Kidney (tissue), 14 donors: ENCODE results near the gene SDF4. TPM values are rescaled to one million over a fixed set of nuclear protein-coding genes. Genes with fewer than 3 reads are reported as not detected.

Source experiments
- DNase-seq, 5 donors: peaks; one replicate each; pipeline ENCODE4 v3.0.0-alpha.2; 2013 to 2020
- FAIRE-seq: peaks from 2 replicates; lab custom pipeline; 2012; peaks lifted over from hg19 to GRCh38; lab: Jason Lieb, UNC
- H3K27ac ChIP-seq, 2 donors: one replicate each; pipeline ENCODE4 v1.7.0; 2013; ENCODE audit warnings: low read depth in 2 of 2, low read length in 2 of 2, inconsistent platforms in 1 of 2
- H3K27me3 ChIP-seq: one replicate; pipeline ENCODE4 v1.7.1; 2013; ENCODE audit warnings: low read length, inconsistent platforms; ENCODE audit not compliant: control insufficient read depth, insufficient read depth
- H3K36me3 ChIP-seq, 3 donors: one replicate each; pipeline versions ENCODE4 v1.7.0 to v1.7.1; 2013; ENCODE audit warnings: low read length in 3 of 3, control low read depth in 1 of 3, inconsistent platforms in 1 of 3; ENCODE audit not compliant: insufficient read depth in 3 of 3, control insufficient read depth in 2 of 3
- H3K4me1 ChIP-seq, 3 donors: one replicate each; pipeline versions ENCODE4 v1.7.0 to v1.7.1; 2013; ENCODE audit warnings: low read length in 3 of 3, inconsistent platforms in 1 of 3, low read depth in 1 of 3; ENCODE audit not compliant: control insufficient read depth in 2 of 3, insufficient read depth in 2 of 3
- H3K4me3 ChIP-seq, 3 donors: one replicate each; pipeline versions ENCODE4 v1.7.0 to v1.8.1; 2013; ENCODE audit warnings: low read length in 3 of 3, control low read depth in 1 of 3, inconsistent platforms in 1 of 3
- H3K9ac ChIP-seq, 3 donors: one replicate each; pipeline versions ENCODE4 v1.7.0 to v1.7.1; 2013; ENCODE audit warnings: low read length in 3 of 3, control low read depth in 1 of 3, inconsistent platforms in 1 of 3
- H3K9me3 ChIP-seq, 3 donors: one replicate each; pipeline versions ENCODE4 v1.7.0 to v1.7.1; 2013; ENCODE audit warnings: low read length in 3 of 3, control low read depth in 1 of 3, inconsistent platforms in 1 of 3; ENCODE audit not compliant: control insufficient read depth in 2 of 3, insufficient read depth in 1 of 3
- intact Hi-C: fragments of 100-400 bp; cut with DNase I; formaldehyde crosslinking; loops from one replicate; pipeline ENCODE4 v1.11.1; 2022
- polyA plus RNA-seq: library from polyadenylated mRNA; stranded (reverse); fragments of 350-450 nt; fragmentation: Illumina TruSeq; extraction: RNeasy Lipid Tissue Mini Kit (QIAGEN cat#74804); gene quantifications from one replicate; pipeline ENCODE4 v1.2.3, GENCODE V29; 2014; ENCODE audit warnings: low read depth, low replicate concordance; ENCODE audit not compliant: insufficient read depth
- total RNA-seq: library from RNA; stranded (reverse); fragmentation: NEBNext Ultra II Directional; extraction: Animal tissue kit (Norgen Biotek cat#: 25700); gene quantifications from one replicate; pipeline ENCODE4 v1.2.1, GENCODE V29; 2021
- TF ChIP-seq, protein P1 (sequence below): IDR thresholded peaks from 3 replicates; pipeline ENCODE4 v1.5.1; 2012; ENCODE audit warnings: mild to moderate bottlenecking, moderate library complexity, borderline replicate concordance; ENCODE audit not compliant: insufficient read depth; ENCODE audit errors: extremely low read depth
- donor health status: control.
- donor health status: control.
- donor health status: control.
- donor health status: control.
- donor health status: control.
- donor health status: DM: yes; HTN: yes; CAD: no.
- donor health status: Normal renal cell carcinoma (clear cell type).

Gene SDF4
- total and polyA plus RNA-seq, 2 donors from 2014 or later = 143 to 160 TPM

DNA sequence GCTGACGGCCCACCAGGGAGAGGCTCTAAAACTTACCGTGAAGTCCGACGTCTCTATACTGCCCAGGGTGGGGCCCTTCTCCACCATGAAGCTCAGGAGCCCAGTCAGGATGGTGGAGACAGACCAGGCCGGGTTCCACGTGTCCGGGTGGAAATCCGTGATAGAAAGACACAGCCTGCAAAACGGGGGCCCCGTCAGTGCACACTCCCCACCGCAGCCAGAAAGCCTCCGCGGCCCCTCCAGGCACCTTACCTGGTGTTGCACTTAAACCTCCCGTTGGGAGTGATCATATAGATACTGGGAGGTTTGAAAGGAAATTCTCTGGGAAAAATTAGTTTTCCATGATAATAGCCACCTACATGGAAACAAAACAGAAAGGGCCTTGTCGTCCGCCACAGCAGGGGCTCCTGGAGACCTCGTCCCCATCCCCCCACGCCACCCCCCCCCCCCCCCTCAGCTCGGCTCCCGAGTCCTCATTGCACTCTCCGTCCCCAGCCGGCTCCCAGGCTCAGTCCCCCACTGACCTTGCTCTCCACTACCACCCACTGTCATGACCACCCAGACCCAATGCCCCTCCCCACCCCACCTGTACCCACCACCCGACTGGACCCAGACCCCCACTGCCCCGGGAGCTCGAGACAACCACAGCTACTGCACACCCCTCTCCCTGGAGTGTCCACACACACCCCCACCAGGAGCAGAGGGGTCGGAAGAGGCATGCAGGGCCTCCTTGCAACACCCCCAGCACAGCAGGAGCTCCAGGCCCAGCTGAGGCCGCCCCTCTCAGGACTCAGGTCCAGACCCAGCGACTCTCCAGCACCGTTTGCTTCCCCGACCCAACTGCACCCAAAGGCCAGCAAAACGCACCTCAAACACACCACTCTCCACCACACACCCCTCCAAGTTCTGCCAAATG, 25.4 kb upstream of the SDF4 start:
- H3K36me3 ChIP-seq = peaks cover 3 to 14% (median 11%) of the 10 kb centered on the region in 3 donors
- H3K27me3 ChIP-seq = no peaks in the 10 kb centered on the region
- H3K4me3 ChIP-seq = no peak overlapping the region
- DNase-seq (peak in 1 of 5 donors; percentile 56), FAIRE-seq (no peak)
- TF ChIP-seq, protein P1, sequence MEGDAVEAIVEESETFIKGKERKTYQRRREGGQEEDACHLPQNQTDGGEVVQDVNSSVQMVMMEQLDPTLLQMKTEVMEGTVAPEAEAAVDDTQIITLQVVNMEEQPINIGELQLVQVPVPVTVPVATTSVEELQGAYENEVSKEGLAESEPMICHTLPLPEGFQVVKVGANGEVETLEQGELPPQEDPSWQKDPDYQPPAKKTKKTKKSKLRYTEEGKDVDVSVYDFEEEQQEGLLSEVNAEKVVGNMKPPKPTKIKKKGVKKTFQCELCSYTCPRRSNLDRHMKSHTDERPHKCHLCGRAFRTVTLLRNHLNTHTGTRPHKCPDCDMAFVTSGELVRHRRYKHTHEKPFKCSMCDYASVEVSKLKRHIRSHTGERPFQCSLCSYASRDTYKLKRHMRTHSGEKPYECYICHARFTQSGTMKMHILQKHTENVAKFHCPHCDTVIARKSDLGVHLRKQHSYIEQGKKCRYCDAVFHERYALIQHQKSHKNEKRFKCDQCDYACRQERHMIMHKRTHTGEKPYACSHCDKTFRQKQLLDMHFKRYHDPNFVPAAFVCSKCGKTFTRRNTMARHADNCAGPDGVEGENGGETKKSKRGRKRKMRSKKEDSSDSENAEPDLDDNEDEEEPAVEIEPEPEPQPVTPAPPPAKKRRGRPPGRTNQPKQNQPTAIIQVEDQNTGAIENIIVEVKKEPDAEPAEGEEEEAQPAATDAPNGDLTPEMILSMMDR = no peak
- no peak overlapping the region for H3K27ac ChIP-seq
- H3K9me3 ChIP-seq = no peaks in the 10 kb centered on the region
- peaks cover 0 to 4% (median 0%) of the 10 kb centered on the region in 3 donors for H3K4me1 ChIP-seq
- no peak overlapping the region for H3K9ac ChIP-seq
- intact Hi-C loops = no loop called here

- DNase-seq (peak in 1 of 5 donors; percentile 67), FAIRE-seq (no peak)
- intact Hi-C loops = no loop called here
- Histone ChIP-seq H3K4me3 (no peak overlapping the region), H3K36me3 (peaks cover 3 to 11% (median 9%) of the 10 kb centered on the region in 3 donors), H3K9me3 (no peaks in the 10 kb centered on the region), H3K27me3 (no peaks in the 10 kb centered on the region), H3K27ac (no peak overlapping the region), H3K4me1 (peaks cover 0 to 4% (median 0%) of the 10 kb centered on the region in 3 donors), H3K9ac (no peak overlapping the region)
- TF ChIP-seq, protein P1 = no peak
Measured at GRCh38 chr1:1255611-1256010, 23.8 kb upstream of the SDF4 start.

DNA sequence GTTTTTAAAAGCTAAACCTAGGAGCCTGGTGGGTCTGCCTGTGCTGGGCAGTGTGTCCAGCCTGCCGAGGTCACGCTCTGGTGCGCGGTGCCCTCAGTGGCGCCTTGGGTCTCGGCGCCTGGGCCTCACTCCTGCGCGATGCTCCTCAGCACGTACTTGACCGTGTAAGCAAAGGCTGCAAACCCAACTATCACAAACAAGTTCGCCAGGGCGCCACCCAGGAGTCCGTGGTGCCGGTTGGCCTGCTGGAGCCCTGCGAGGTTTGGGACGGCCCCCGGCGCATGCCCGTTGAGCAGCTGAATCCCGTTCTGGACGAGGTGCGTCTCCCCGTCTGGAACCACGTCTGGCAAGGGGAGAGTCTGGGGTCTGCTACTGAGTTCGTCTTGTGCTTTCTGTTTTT, 23.3 kb upstream of the SDF4 start:
- FAIRE-seq (no peak), DNase-seq (peak in 1 of 5 donors; percentile 65)
- intact Hi-C loops = no loop called here

More for the DNA sequence above, 23.3 kb upstream of the SDF4 start:
- TF ChIP-seq, protein P1 = no peak
- Histone ChIP-seq H3K36me3 (peaks cover 3 to 9% (median 9%) of the 10 kb centered on the region in 3 donors), H3K4me3 (no peak overlapping the region), H3K4me1 (peaks cover 0 to 4% (median 0%) of the 10 kb centered on the region in 3 donors), H3K9me3 (no peaks in the 10 kb centered on the region), H3K27me3 (no peaks in the 10 kb centered on the region), H3K9ac (no peak overlapping the region), H3K27ac (no peak overlapping the region)
